Subcutaneous adipose tissue (tissue), 4 donors: ENCODE results near the gene TNRC18. TPM values are rescaled to one million over a fixed set of nuclear protein-coding genes. Genes with fewer than 3 reads are reported as not detected.

ENCODE experiments used
- total RNA-seq, 4 donors: library from RNA; depleted of rRNA; stranded (reverse); fragments of >200 nt; gene quantifications; one replicate each; pipeline ENCODE4 v1.1.0, GENCODE V29; 2016
- TF ChIP-seq, protein P1 (sequence below): fragments of 450-650 bp; IDR thresholded peaks from one replicate; pipeline ENCODE4 v1.5.1; 2016; ENCODE audit warnings: low read depth, mild to moderate bottlenecking, control low read depth, antibody characterized with exemption, moderate library complexity

Gene TNRC18
- total RNA-seq, 4 donors from 2014 or later = 21.7 to 107 (median 34.0) TPM

DNA sequence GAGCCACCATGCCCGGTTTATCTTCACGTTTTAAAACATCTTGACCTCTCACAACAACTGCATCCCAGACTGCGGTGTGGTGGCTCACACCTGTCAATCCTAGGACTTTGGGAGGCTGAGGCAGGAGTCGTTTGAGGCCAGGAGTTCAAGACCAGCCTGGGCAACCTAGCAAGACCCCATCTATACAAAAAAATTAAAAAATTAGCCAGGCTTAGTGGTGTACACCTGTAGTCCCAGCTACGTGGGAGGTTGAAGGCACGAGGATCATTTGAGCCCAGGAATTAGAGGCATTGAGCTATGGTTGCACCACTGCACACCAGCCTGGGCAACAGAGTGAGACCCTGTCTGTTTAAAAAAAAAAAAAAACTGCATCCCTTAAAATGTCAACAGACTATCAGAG is 20.2 kb downstream of the TNRC18 start:
- TF ChIP-seq, protein P1, sequence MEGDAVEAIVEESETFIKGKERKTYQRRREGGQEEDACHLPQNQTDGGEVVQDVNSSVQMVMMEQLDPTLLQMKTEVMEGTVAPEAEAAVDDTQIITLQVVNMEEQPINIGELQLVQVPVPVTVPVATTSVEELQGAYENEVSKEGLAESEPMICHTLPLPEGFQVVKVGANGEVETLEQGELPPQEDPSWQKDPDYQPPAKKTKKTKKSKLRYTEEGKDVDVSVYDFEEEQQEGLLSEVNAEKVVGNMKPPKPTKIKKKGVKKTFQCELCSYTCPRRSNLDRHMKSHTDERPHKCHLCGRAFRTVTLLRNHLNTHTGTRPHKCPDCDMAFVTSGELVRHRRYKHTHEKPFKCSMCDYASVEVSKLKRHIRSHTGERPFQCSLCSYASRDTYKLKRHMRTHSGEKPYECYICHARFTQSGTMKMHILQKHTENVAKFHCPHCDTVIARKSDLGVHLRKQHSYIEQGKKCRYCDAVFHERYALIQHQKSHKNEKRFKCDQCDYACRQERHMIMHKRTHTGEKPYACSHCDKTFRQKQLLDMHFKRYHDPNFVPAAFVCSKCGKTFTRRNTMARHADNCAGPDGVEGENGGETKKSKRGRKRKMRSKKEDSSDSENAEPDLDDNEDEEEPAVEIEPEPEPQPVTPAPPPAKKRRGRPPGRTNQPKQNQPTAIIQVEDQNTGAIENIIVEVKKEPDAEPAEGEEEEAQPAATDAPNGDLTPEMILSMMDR = no peak

DNA sequence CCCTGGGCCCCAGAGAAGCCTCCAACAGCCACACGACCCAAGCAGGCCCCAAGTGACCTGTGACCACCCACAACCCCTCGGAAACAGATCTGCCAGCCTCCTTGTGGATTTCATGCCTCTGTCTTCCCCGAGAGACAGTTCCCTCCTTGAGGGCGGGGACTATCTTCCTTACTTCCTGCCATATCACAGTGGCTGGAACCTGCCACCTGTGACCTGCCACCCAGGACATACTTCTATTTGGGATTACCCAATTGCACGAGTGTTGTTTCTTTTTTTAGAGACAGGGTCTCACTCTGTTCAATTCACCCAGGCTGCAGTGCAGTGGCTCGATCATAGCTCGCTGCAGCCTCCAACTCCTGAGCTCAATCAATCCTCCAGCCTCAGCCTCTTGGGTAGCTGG is 25.9 kb downstream of the TNRC18 start:
- TF ChIP-seq, protein P1 = no peak

DNA sequence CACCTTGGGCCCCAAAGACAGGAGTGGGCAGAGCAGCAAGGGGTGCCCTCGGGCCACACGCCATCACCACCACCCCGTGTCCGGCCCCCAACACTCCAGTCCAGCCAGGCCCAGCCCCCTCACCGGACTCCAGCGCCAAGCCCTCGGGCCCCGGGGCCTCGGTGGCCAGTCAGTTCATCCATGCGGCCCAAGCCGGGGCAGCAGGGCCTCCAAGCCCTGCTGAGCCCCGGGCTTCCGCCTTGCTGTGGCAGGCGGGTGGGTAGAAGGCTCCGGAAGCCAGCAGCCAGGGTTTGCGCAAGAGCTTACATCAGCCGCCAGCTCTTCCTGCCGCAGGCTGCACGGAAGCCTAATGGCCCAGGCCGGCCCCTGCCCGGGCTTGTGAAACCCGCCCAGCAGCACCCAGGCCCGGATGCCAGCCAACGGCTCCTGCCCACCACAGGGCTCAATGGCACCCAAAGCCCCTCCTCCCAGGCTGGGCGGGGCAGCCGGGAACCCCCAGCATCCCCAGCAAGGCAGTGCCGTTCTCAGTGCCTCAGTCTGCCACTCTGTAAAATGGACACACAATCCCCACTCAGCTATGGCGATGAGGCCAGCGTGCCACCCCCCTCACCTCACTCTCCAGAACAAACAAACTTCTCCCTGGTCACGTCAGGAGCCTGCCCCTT is 26.5 kb downstream of the TNRC18 start:
- TF ChIP-seq, protein P1 = no peak

DNA sequence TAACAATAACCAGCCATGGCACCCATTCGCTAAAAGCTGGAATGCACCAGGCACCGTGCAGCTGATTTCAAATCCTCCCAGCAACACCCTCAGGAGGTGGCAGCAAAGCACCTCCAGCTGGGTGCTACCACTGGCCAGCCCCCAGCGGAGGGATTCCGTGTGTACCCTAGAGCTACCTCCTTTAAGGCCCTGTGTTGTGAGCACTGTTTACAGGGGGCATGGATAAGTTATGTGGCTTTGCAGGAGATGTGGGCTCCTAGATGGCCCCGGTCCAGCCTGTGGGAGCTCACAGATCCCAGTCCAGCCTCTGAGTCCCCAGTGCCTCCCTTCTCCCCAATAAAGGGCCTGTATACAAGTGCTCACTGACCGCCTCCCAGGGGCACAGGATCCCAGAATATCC is 27.1 kb downstream of the TNRC18 start:
- TF ChIP-seq, protein P1 = no peak

DNA sequence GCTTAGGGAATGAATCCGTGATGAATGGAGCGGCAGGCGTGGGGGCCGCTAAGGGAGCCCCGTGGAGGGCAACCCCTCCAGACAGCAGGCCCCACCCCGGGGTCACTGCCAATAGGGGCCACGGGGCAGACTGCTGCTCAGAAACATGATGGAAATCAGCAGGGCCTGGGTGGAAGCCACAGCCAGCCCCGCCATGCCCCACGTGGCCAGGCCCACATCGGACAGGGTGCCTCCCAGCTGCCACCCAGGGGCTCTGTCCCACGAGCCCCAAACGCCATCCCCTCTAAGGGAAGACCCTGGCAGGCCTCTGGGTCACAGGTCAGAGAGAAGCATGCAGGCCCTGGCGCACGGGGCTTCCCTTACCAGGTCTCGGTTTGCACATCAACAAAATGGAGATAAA is 28.4 kb downstream of the TNRC18 start:
- TF ChIP-seq, protein P1 = no peak

DNA sequence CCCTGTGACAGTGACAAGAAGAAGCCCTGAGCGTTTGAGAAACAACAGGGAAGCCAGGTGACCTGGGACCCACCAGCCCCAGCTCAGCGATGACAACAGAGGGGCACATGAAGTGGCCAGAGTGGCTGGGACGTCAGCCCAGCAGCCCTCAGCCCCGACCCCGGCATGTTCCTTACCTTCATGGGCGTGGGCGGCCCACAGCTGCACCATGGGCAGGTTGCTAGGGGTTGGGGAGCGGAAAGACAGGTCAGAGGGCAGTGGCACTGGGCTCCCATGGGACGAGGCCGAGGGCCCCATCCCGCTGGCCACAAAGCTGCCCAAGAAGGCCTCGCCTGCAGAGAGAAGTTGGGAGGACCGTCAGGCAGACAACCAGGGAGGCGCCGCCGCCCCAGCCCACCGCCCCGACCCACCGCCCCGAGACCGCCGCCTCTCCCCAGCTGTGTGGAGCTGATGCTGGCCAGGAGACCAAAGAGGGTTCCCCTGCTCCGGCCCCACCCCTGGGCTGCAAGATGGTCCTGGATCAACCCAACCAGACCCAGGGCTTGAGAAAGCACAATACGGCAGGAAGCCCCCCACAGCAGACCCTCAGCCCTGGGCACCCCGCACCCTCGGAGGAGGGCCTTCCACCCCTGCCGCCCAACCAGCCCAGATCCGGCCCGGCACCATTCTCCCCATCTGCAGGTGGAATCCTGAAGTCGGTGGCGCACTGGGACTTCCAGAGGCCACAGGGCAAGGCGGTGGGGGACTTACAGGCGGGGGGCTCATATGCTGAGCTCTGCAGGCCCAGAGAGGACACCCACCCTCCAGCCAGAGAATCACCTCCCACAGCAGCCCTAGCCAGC is 29.1 kb downstream of the TNRC18 start:
- TF ChIP-seq, protein P1 = no peak

DNA sequence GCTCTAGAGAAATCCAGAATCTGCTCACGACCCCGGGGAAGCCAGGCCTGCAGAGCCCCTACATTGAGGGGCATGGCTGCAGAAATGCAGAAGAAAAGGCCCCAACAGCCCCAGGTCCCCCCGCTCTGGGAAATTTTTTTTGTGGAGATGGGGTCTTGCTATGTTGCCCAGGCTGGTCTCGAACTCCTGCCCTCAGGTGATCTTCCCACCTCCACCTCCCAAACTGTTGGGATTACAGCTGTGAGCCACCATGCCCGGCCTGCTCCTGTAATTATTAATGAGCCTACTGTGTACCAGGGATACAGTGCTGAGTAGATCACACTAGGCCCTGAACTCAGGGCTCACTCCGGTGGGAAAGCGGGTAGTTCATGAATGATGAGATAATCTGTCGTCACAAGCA is 29.9 kb downstream of the TNRC18 start:
- TF ChIP-seq, protein P1 = no peak
